Heart right ventricle (tissue), 16 donors: ENCODE measurements around the gene MYLK. TPM values are rescaled to one million over a fixed set of nuclear protein-coding genes. Genes with fewer than 3 reads are reported as not detected.

Experiments
- ATAC-seq, 8 donors: fragments of 200-7000 bp; cut with Tn5 transposase; one replicate each; pipeline ENCODE4 v1.9.1; 2020; ENCODE audit warnings: mild to moderate bottlenecking in 8 of 8, moderate library complexity in 8 of 8, moderate number of reproducible peaks in 1 of 8
- DNase-seq, 2 donors: peaks; one replicate each; pipeline ENCODE4 v3.0.0-alpha.2; 2020
- H3K27ac ChIP-seq, 10 donors: fragments of 200-600 bp; sonication (generic) in 2 of 10; one replicate each; pipeline versions ENCODE4 v1.5.0 to v1.8.0; 2020 to 2022; ENCODE audit warnings: mild to moderate bottlenecking in 3 of 10
- H3K27me3 ChIP-seq, 7 donors: fragments of 200-600 bp; one replicate each; pipeline ENCODE4 v1.8.0; 2021 to 2022; ENCODE audit warnings: mild to moderate bottlenecking in 2 of 7
- H3K36me3 ChIP-seq, 9 donors: fragments of 200-600 bp; sonication (generic) in 1 of 9; one replicate each; pipeline versions ENCODE4 v1.5.0 to v1.8.0; 2020 to 2022; ENCODE audit warnings: mild to moderate bottlenecking in 2 of 9
- H3K4me1 ChIP-seq, 9 donors: fragments of 200-600 bp; sonication (generic) in 1 of 9; one replicate each; pipeline versions ENCODE4 v1.5.0 to v1.8.0; 2020 to 2022; ENCODE audit warnings: mild to moderate bottlenecking in 4 of 9
- H3K4me3 ChIP-seq, 10 donors: fragments of 200-600 bp; sonication (generic) in 2 of 10; one replicate each; pipeline versions ENCODE4 v1.5.0 to v1.8.0; 2020 to 2022; ENCODE audit warnings: mild to moderate bottlenecking in 7 of 10, moderate library complexity in 2 of 10
- H3K9me3 ChIP-seq, 11 donors: fragments of 200-600 bp in 10 of 11; sonication (generic) in 2 of 11; one replicate each; pipeline versions ENCODE4 v1.5.0 to v1.8.0; 2013 to 2022; ENCODE audit warnings: mild to moderate bottlenecking in 2 of 11, control low read depth in 1 of 11, moderate library complexity in 1 of 11
- CTCF ChIP-seq, 9 donors: fragments of 200-600 bp; sonication (generic) in 2 of 9; IDR thresholded peaks; one replicate each; pipeline versions ENCODE4 v1.5.0 to v1.8.0; 2021 to 2022; ENCODE audit warnings: antibody characterized with exemption in 9 of 9, mild to moderate bottlenecking in 5 of 9, moderate library complexity in 1 of 9
- WGBS, 2 donors: extraction: QIAGEN DNeasy Blood & Tissue Kit; methylation state at CpG; one replicate each; pipeline ENCODE4 v1.1.7; 2013; ENCODE audit warnings: inconsistent platforms in 1 of 2; 5-methylcytosine and 5-hydroxymethylcytosine counted together
- intact Hi-C, 10 donors: fragments of 100-400 bp; cut with DNase I; formaldehyde crosslinking; loops; one replicate each; pipeline versions ENCODE4 v1.11.1 to v1.14.2; 2022
- polyA plus RNA-seq, 2 donors: library from polyadenylated mRNA; stranded (reverse); fragments of 200-250 nt; gene quantifications; one replicate each; pipeline ENCODE4 v1.2.3, GENCODE V29; 2013
- total RNA-seq, 10 donors: library from RNA; stranded (reverse); fragmentation: NEBNext Ultra II Directional in 3 of 10; extraction: Animal tissue kit (Norgen Biotek cat#: 25700) in 3 of 10; gene quantifications; one replicate each; pipeline versions ENCODE4 v1.2.1 to v1.2.4, GENCODE V29; 2021 to 2023
- donor health status: Arrhythmogenic right ventricular cardiomyopathy.
- donor health status: ischemic (EF 13 %, LVEDD 7.1; RV severe dilation, severe dysfunction).
- donor health status: healthy with polysubstance abuse.
- donor health status: DM: no; HTN: yes; CAD: no.
- donor health status: DM: no; HTN: no; CAD: no.
- donor health status: ischemic (EF 25% LVEDD 6.9; RV normal size, moderate dysfunction).
- donor health status: ischemic (EF 25% LVEDD 5.7; RV mildly dilated, moderate dysfunction).
- donor health status: healthy.
- donor health status: DM: yes; HTN: yes; CAD: no.
- donor health status: Ischemic cardiomyopathy.
- donor health status: ischemic (EF 35%, LVEDD 5.7; RV mildly dilated, moderate dysfunction).
- donor health status: nonischemic (EF 11% LVEDD 7.7; RV severe dilation, severe dysfunction).
- donor health status: DM: yes; HTN: yes; CAD: no.
- donor health status: PGD.
- donor health status: ischemic (EF 29% LVEDD 5.4; RV normal size, mild dysfunction).
- donor health status: nonischemic (EF 23%, LVEDD 6.1; RV moderate dilation, normal function).

The MYLK gene
- total and polyA plus RNA-seq, 12 donors, result 5.6 to 20.6 (median 11.6) TPM

- WGBS, 2 donors, result 69 to 81% methylated on average over 4 of the region's 4 CpGs
Observed at GRCh38 chr3:123842711-123843110, 41.4 kb downstream of the MYLK start.

GRCh38 chr3:123841476-123842238, 42.5 kb downstream of the MYLK start:
- no peaks in the 10 kb centered on the region for H3K36me3 ChIP-seq
- H3K4me1 ChIP-seq, result no peaks in the 10 kb centered on the region
- ATAC-seq (no peak), DNase-seq (no peak)
- no peaks in the 10 kb centered on the region for H3K27me3 ChIP-seq
- H3K9me3 ChIP-seq, result peaks cover 0 to 56% (median 25%) of the 10 kb centered on the region in 11 donors
- no peak overlapping the region for H3K4me3 ChIP-seq
- WGBS, 2 donors, result 69 to 73% methylated on average over 1 of the region's 1 CpG
- TF ChIP-seq CTCF (IDR thresholded peaks at IDR 0.05), result no peak
- intact Hi-C loops, result no loop called here
- no peak overlapping the region for H3K27ac ChIP-seq

More at GRCh38 chr3:123842711-123843110, 41.4 kb downstream of the MYLK start:
- intact Hi-C loops, result no loop called here
- H3K9me3 ChIP-seq, result peaks cover 0 to 63% (median 30%) of the 10 kb centered on the region in 11 donors
- DNase-seq (no peak), ATAC-seq (no peak)
- H3K27me3 ChIP-seq, result no peaks in the 10 kb centered on the region
- H3K4me3 ChIP-seq, result no peak overlapping the region
- no peaks in the 10 kb centered on the region for H3K4me1 ChIP-seq
- no peak overlapping the region for H3K27ac ChIP-seq
- no peak for TF ChIP-seq CTCF (IDR thresholded peaks at IDR 0.05)
- no peaks in the 10 kb centered on the region for H3K36me3 ChIP-seq

- H3K4me3 ChIP-seq, result no peak overlapping the region
- no peaks in the 10 kb centered on the region for H3K4me1 ChIP-seq
- ATAC-seq (no peak), DNase-seq (no peak)
- WGBS, 2 donors, result 91 to 95% methylated on average over 2 of the region's 2 CpGs
- no peaks in the 10 kb centered on the region for H3K27me3 ChIP-seq
- H3K36me3 ChIP-seq, result no peaks in the 10 kb centered on the region
- no peak for TF ChIP-seq CTCF (IDR thresholded peaks at IDR 0.05)
- peaks cover 0 to 50% (median 23%) of the 10 kb centered on the region in 11 donors for H3K9me3 ChIP-seq
- intact Hi-C loops, result no loop called here
- H3K27ac ChIP-seq, result no peak overlapping the region
Observed at GRCh38 chr3:123840961-123841360, 43.2 kb downstream of the MYLK start.

GRCh38 chr3:123837858-123838257, 46.3 kb downstream of the MYLK start:
- H3K27me3 ChIP-seq, result no peaks in the 10 kb centered on the region
- intact Hi-C loops, result no loop called here
- no peak overlapping the region for H3K4me3 ChIP-seq
- DNase-seq, result no peak
- H3K27ac ChIP-seq, result no peak overlapping the region
- no peak for ATAC-seq
- H3K9me3 ChIP-seq, result peaks cover 0 to 48% (median 23%) of the 10 kb centered on the region in 11 donors
- no peak for TF ChIP-seq CTCF (IDR thresholded peaks at IDR 0.05)
- H3K4me1 ChIP-seq, result no peaks in the 10 kb centered on the region
- H3K36me3 ChIP-seq, result no peaks in the 10 kb centered on the region
